Activated naive CD8-positive, alpha-beta T cell treated with anti-CD3 and anti-CD28 coated beads, Interleukin-2, amount 50 U/mL, for 16 hours (primary cell): Measurements from ENCODE around the gene JCAD.
"Not testable (repeated sequence)": the region's sequence is repeated elsewhere in the genome, so short reads cannot be mapped to it uniquely, and the experiment has no call there.

Experiments
- DNase-seq: peaks from one replicate; pipeline ENCODE4 v3.0.0-alpha.2; 2020; ENCODE audit warnings: low read depth, low spot score

Gene JCAD, protein sequence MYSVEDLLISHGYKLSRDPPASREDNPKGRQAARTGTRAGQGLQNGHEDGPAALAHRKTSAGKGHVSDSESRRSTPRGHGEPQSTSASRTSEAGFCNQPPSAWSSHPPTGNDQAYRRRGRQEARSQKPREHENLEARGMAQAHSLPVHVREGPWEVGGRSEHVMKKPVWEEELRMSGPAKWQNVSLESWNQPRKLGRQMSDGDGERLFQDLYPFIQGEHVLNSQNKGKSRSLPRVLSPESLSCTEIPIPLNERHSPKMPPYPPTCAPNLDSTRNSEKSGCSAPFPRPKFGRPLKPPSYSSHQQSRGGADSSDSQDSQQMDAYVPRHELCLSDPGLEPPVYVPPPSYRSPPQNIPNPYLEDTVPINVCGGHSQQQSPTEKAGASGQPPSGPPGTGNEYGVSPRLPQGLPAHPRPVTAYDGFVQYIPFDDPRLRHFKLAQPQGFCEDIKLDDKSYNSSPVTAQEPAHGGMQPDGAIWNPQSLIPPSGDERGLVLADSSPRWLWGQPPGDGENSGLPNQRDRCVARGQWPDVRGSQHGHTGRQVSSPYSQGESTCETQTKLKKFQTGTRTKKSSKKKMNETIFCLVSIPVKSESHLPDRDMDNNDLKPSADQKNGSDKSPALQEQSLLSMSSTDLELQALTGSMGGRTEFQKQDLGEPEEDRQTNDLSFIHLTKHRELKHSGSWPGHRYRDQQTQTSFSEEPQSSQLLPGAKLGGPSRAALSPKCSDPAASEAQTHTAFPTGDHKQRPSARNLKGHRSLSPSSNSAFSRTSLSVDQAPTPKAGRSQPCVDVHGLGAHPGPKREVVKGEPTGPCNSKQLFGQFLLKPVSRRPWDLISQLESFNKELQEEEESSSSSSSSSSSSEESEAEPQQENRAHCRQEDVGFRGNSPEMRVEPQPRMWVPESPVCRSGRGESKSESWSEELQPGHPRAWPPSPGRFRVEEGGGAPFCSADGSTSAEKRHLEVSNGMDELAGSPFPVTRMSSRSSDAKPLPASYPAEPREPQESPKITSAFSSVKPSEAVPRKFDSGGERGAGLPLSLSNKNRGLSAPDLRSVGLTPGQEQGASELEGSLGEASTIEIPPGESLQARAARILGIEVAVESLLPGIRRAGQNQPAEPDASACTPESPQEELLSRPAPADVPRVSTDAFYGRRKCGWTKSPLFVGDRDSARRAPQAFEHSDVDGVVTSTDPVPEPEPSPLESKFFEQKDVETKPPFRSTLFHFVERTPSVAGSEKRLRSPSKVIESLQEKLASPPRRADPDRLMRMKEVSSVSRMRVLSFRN (N-terminal part only)

DNA sequence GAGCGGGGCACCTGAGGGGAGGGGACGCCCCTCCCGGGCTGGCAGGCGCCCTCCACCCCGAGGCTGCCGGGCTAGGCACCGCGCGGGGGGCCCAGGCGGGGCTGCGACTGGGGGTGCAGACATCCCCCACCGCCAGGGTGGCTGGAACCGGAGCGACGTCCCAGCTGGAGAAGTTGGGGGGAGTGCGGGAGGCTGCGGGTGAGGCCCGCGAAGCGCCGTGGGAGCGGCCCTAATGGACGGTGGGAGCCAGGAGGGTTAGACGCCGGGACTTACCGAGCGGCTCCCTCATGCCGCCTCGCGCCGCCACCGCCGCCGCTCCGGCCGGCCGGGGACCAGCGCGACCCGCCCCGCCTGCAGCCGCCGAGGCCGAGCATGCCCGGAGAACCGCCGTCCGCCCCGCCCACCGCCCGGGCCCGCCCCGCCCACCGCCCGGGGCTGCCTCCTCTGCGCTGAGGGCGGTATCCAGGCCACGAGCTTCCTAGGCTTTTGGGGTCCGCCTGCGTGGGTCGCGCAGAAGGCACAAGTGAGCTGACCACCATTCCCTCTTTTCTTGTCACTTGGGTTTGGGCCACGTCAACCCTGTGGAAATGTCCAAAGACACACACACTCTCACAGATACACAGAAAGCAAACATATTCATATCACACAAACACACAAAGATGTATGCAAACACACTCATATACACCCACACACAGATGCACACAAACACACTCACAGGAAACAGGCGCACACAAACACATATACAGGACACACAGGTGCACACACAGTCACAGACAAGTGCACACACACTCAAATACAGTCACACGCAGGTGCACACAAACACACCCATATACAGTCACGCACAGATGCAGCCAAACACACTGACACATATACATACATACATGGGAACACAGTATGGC lies at the start of gene JCAD:
Gene JCAD, minus strand, starts transcription at position 378 of the 899 bp plus-strand sequence. CDS start 11,774 bp downstream, outside the sequence.
- peak; percentile 13 for DNase-seq

DNA sequence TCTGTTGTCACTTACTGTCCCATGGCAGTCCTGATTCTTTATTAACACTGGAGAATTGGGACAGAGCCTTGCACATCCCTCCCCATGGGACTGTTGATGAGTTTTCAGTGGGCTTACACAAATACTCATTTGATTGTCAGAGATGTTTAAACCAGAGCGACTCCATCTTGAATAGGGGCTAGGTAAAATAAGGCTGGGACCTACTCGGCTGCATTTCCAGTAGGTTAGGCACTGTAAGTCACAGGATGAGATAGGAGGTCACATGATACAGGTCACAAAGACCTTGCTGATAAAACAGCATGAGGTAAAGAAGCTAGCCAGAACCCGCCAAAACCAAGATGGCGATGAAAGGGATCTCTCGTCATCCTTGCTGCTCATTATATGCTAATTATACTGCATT lies 47.6 kb upstream of the JCAD start:
- no peak for DNase-seq

DNA sequence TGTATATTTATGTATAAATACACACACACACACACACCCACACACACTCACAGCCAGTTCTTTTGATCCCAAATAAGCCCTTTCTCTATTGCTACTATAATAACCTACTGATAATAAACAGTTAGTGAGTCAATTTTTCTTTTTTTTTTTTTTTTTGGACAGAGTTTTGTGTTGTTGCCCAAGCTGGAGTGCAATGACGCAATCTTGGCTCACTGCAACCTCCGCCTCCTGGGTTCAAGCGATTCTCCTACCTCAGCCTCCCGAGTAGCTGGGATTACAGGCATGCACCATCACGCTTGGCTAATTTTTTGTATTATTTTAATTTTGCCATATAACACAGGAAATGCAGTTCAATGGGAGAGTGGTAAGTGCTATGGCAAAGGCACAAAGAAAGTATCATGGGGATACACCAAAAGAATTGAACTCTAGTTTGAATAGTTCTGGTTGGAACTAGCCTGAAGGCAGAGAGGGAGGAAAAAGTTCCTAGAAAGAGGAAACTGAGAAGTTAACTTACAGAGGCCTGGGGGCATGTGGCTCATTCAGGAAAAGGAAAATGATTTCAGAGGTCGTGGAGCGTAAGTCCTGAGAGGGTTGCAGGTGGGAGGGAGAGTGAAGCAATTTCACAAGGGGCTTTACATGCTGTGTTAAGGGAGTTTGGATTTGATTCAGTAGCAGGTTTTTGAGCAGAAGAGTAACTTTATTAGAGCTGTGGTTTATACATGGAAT lies 44.4 kb upstream of the JCAD start:
- no peak for DNase-seq

DNA sequence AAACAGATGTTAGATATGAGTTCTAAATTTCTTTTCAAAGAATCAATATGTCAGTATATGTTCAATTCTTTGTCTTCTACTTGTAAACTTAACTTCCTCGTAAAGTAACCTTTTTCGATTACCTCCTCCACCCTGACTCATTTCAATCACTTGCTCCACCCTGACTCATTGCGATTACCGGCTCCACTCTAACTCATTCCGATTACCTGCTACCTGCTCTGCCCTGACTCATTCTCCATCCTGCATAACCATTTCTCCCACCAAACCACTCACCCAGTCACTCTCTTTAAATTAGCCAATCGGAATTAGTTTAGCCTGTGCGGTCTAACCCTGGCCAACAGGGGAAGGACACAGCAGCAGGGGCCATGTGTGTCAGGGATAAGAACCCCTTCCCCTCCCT lies 40.3 kb upstream of the JCAD start:
- DNase-seq, result not testable (repeated sequence)

DNA sequence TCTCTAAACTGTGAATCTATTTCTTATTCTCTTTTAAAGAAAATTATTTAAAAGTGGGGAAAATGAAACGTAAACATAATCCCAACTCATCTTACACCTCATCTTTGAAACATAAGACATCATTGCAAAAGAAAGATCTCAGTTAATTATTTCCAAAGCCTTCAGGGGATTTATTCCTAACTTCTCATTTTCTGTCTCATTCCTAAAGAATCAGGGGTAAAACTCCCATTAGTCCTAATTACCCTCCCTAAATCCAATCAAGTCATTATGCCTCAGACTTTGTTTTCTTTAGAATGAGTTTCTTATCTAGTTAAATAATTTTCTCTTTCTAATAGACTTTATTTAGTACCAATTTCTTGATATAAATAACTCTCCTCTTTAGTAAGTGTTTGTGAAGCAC lies 39.7 kb upstream of the JCAD start:
- no peak for DNase-seq

DNA sequence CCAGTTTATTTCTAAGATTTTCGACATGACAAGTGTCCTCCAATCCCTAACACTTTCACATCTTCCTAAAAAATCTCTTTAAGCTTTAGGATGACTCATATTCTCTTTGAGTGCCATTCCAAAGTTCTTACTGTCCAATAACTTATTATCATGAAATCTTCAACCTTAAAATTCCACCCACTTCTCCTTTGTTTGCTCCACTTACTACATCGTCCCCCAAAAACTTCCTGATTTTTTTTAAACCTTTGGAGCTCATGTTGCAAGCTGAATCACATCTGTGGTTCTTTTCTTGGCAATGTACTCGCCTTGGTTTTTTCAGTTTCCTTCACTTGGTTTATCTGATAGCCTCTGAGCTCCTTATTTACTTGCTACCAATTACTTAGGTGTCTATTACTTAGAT lies 39.2 kb upstream of the JCAD start:
- no peak for DNase-seq

DNA sequence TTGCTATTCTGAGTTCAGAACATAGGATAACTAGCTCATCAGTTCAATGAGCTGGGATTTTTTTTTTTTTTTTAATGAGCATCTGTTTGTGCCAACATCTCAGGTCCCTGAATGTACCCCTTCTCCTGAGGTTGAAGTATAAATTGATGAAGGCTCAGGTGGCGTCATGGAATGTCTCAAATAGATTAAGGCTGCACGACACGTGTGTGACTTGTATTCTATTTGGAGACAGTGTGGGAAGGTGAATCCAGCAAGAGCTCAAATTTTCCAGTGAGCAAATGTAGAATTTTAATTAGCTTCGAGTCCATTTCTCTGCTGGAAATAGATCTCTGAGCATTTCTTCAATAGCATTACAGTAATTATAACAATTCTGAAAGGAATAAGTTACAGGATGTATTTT lies 37.2 kb upstream of the JCAD start:
- no peak for DNase-seq

DNA sequence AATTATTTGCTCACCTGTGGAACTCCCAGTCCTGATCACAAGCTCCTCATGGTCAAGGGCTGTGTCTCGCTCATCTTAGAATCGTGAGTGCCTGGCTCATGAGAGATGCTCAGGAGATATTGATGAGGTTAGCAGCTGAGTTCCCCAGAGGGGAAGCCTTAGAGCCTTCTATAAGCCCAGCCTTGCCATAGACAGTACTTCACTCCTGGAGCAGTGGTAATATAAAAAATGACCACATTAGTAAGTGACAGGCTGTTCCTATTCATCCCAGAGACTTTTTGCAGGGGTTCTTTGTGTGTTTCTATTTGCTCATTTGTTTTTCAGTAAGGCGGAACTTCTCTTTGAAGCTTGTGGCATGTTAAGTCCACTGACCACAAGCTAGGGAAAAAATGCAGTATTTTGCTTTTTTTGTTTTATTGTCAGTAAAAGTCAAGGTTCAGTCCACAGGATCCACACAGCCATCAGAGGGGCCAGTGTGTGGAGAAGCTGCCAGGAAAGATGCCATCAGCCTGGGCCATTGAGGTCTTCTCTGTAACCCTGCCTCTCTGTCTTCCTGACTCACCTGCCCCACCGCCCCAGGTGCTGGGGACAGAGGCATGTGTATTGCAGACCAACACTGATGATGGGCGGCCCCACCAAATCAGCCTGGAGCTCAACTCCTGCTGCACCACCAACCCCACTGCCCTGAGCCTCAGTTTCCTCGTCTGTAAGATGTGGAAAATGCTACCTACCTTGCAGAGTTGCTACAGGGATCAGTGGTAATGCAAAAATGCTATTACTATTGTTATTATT lies 36.4 kb upstream of the JCAD start:
- no peak for DNase-seq

DNA sequence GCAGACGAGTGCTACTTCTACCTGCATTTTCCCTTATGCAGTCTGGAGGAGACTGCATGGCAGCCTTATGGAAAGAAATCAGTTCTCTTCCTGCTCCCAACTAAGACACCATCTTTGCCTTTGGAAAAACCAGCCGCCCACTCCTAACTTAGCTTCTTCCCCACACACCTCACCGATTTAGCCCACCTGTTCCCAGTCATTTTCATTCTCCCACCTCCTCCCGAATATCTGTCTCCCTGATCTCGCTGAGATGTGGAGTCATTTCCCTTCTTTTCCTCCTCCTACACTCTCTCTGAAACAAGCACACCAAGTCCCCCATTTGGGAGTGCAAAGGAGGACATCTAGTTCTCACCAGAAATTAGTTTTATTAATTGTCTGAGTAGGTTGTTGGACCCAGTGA lies 35.2 kb upstream of the JCAD start:
- no peak for DNase-seq

DNA sequence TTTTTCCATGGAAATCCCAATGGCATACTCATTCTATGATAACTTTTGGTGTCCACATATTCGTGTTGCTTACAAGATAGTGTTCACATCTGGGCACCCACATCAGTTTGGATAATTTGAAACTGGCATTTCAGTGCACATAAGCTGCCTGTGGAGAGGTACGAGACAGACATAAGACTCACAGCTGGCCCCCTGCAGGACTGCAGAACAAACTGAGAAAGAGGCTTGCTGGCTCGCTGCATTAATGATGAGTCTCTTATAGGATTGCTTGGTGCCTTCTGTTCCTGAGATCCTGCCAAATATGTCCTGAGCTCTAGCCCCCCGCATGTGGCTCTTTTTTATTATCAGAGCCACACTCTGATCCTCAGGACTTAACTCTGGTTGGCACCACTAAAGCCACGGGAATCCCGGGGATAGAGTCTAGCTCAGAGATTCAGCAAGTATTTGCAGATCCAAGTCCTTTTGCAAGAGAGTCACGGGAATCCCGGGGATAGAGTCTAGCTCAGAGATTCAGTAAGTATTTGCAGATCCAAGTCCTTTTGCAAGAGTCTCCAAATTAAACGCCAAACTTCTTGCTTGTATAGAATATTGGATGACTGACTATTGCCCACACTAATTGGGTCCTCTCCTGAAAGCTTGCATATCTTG lies 34.0 kb upstream of the JCAD start:
- no peak for DNase-seq

DNA sequence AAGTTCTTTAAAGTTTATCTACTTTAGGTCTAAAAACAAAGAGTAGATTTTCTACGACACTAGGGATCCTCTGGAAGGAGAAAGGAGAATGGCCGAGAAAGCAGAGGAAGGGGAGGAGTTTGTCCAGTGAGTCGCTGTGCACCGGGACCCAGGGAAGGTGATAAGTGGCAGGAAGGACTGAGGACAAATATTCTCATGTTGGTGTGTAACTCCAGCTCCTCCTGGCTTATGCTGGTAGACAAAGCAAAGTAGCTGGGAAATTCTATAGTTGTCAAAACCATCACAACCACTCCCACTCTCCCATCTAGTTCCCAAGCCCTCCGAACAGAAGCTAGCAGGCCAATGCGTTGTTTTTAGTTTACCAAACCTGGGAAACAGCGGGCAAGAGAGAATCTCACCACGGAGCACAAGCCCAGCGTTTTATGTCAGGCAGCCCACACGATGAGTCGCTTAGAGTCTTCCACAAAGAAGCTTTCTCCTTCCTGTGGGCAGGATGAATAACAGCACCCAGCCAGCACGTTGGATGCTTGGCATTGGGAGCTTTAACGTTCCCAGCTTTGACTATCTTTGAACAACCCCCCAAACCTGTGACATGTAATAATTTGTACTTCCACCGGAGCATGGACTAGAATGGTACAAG lies 32.9 kb upstream of the JCAD start:
- DNase-seq, result no peak

DNA sequence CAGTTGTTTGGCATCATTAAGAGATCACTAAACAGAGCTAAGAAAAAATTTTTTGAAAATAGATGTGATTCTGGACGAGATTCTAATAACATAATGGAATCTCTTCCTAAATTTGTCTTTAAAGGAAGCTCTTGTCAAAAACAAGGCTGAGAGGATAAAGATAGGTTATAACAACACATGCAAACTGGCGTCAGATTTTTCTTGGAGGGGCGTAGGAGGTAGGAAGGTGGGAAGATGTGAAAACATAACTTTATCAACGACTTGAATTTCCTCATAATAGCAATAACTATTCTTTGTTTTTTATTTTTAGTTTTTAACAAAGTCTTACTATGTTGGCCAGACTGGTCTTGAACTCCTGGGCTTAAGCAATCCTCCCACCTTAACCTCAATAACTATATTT lies 31.8 kb upstream of the JCAD start:
- no peak for DNase-seq

DNA sequence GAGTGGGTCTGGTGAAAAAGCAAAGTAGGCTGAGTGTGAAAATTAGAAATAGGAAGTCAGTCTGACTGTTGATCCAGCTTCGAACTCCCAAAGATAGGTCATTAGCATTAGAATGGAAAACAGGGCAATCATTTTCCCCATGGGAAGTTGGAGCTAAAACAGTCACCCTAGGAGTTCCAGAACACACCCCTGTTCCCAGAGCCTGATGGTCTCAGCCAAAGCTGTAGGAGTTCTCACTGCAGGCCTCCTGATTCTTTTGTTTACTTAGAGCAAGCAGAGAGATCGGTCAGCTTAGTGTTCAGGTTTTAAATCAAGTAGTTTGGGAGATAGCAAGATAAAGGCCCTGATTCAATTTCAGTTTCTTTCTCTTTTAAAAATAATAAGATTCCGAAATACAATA lies 28.8 kb upstream of the JCAD start:
- DNase-seq, result no peak

DNA sequence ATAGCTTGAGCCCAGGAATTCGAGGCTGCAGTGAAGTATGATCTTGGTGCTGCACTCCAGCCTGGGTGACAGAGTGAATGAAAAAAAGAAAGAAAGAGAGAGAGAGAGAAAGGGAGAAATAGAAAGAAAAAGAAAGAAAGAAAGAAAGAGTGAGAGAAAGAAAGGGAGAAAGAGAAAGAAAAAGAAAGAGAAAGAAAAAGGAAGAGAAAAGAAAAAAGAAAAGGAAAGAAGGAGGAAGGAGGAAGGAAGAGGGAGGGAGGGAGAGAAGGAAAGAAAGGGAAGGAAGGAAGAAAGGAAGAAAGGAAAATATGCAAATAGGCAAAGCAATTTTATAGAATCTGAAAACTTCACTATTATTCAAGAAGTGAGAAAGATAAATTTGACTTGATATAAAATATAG lies 24.5 kb upstream of the JCAD start:
- DNase-seq, result no peak

DNA sequence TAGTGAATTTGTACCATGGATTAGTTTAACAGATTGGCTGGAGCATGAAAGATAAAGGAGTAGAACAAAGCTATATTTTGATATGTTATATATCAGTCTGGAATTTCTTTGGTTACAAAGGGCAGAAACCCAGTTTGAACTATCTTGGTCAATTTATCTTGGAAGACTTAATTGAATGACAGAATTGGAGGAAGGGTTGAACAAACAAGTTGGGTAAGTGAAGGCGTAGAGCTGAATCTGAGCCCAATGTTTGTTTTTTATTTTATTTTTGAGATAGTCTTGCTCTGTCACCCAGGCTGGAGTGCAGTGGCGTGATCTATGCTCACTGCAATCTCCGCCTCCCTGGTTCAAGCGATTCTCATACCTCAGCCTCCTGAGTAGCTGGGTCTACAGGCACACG lies 21.8 kb upstream of the JCAD start:
- no peak for DNase-seq

DNA sequence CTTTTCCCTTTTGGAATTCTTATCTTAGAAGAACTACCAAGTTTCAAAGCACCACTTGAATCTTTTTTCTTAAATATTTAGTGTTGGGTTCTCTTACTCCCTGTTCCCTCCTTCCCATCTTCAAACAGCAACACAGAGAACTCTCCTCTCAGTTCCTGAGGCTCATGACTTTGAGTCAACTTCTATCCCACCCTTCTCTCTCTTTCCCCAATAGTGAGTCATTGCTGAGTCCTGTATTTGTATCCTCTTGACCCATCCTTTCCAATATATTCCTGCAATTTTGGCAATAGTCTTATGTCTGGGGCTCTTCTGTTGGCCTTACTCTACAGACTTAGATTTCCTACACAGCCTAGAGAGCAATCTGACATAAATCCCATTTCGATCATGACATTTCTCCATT lies 20.8 kb upstream of the JCAD start:
- DNase-seq, result no peak

DNA sequence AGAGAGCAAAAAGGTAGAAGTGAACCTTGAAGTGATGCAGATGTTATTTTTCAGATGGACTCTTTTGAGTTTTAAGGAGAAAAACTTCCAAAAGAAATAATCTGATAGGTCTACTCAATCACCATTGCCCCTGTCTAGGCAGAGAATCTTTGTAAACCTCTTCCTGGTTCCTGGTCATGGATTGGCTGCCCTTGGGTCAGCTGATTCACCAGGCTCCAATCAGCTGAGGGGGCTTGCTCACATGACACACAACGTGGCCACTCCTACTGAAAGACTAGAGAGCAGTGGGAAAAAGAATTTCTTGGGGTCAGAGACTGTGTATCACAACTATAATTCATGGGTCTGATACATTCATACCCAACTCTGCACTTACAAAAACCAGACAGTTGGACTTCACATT lies 20.0 kb upstream of the JCAD start:
- DNase-seq, result no peak

DNA sequence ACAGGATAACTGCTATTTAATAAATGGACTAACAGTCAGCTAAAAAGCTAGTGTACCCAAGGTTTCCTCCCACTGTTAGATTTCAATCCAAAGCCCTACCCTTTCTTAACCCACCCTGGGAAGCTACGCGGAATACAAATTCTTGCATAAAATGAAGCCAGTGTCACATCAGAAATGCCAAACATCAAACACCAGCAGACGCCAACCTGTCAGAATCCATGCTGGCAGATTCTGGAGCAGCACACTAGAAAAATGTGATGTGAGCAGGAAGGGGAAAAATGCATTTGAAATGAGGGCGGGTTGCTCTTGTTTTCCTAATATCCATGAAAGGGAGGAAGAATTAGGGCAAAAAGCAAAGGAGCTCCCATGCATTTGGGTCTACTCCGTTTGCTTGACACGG lies 16.1 kb upstream of the JCAD start:
- no peak for DNase-seq

DNA sequence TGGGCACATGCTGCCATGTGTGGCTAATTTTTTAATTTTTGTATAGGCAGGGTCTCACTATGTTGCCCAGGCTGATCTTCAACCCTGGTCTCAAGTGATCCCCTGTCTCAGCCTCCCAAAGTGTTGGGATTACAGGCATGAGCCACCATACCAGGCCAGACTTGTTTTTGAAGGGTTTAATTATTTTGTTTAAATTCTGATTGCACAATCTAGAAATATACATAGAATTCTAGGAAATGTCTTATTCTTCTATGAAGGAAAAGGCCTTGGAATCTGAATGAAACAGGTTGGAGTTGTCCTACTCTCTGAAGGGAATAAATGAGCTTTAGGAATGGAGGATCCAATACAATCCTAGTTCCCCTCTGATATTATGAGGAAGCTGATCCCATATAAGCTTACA lies 15.5 kb upstream of the JCAD start:
- DNase-seq, result no peak
